ENCODE measurements around the gene CLDN19. TPM values are rescaled to one million over a fixed set of nuclear protein-coding genes. Genes with fewer than 3 reads are reported as not detected.

Gene CLDN19
- total and polyA plus RNA-seq, 4 donors: 0.14 to 5.1 TPM; not detected in 2

DNA sequence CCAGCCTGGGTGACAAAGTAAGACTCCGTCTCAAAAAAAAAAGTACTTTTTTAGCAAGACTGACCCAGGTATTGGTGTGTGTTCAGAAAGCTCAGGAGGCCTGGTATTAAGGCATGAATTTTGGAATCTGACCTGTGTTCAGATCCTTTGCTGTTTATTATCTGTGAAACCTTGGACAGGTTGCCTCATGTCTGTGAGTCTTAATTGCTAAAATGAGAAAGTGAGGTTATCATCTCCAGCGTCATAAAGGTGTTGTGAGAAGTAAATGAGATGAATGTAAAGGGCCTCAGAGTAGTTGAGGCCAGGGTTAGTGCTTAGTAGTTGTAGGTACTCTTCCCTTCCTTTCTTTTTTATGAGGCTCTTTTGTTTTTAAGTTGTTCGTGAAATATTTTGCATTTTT lies 29.8 kb upstream of the CLDN19 start:
- WGBS: 97% methylated on average over 3 of the region's 3 CpGs
- H3K27me3 ChIP-seq (ENCODE audit: control insufficient read depth in 4 of 4, insufficient read depth in 4 of 4, low read length in 3 of 4): no peaks in the 10 kb centered on the region
- no peak for DNase-seq (ENCODE audit: low spot score)

DNA sequence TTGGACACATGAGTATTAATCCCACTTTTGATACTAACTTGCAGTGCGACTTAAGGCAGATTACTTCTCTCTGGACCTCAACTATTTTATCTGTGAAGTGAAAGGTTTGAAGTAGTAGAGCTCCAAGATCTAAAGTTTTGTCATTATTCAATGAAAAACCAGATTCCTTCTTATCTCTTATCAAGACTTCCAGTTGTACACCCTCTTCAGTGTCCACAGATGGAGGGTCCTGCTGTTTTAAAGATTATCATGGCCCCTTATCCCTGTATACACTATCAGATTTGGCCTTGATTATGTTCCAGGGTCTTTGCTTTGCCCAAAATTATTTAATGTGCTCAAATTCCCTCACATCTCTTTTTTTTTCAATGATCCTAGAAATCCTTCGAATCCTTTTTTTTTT lies 28.1 kb upstream of the CLDN19 start:
- H3K4me3 ChIP-seq (ENCODE audit: low read depth in 1 of 3, low read length in 3 of 3): peak overlapping the region; percentile 69 to 98 (median 86)
- H3K4me1 ChIP-seq (ENCODE audit: control insufficient read depth in 4 of 4, insufficient read depth in 4 of 4, low read length in 3 of 4): peaks cover 9 to 36% (median 24%) of the 10 kb centered on the region in 4 donors
- peak overlapping the region in 1 of 2 donors; percentile 89 for H3K27ac ChIP-seq (ENCODE audit: low read depth in 1 of 2, low read length in 2 of 2)
- H3K36me3 ChIP-seq (ENCODE audit: control insufficient read depth in 4 of 4, insufficient read depth in 3 of 4, low read depth in 1 of 4, low read length in 3 of 4): no peaks in the 10 kb centered on the region
- DNase-seq (ENCODE audit: low spot score): no peak
- 86% methylated on average over 2 of the region's 2 CpGs for WGBS
- H3K27me3 ChIP-seq (ENCODE audit: control insufficient read depth in 4 of 4, insufficient read depth in 4 of 4, low read length in 3 of 4): no peaks in the 10 kb centered on the region
- H3K9me3 ChIP-seq (ENCODE audit: control insufficient read depth in 4 of 4, low read length in 3 of 4): no peaks in the 10 kb centered on the region
- peak overlapping the region in 1 of 2 donors; percentile 92 for H3K9ac ChIP-seq (ENCODE audit: low read depth in 1 of 2, low read length in 2 of 2)
- TF ChIP-seq RAD21 (IDR thresholded peaks at IDR 0.05) (no peak), HNF4G (IDR thresholded peaks at IDR 0.05) (no peak), ZBTB33 (IDR thresholded peaks at IDR 0.05) (no peak), FOXA2 (IDR thresholded peaks at IDR 0.05) (no peak), HNF4A (conservative IDR thresholded peaks at IDR 0.05) (no peak), EGR1 (IDR thresholded peaks at IDR 0.05; ENCODE audit: low read depth in 2 of 2) (no peak), NR2F2 (IDR thresholded peaks at IDR 0.05) (no peak), FOXA1 (IDR thresholded peaks at IDR 0.05) (no peak)
- TF ChIP-seq, protein P1, sequence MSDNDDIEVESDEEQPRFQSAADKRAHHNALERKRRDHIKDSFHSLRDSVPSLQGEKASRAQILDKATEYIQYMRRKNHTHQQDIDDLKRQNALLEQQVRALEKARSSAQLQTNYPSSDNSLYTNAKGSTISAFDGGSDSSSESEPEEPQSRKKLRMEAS (IDR thresholded peaks at IDR 0.05): no peak
- TF ChIP-seq, protein P2, sequence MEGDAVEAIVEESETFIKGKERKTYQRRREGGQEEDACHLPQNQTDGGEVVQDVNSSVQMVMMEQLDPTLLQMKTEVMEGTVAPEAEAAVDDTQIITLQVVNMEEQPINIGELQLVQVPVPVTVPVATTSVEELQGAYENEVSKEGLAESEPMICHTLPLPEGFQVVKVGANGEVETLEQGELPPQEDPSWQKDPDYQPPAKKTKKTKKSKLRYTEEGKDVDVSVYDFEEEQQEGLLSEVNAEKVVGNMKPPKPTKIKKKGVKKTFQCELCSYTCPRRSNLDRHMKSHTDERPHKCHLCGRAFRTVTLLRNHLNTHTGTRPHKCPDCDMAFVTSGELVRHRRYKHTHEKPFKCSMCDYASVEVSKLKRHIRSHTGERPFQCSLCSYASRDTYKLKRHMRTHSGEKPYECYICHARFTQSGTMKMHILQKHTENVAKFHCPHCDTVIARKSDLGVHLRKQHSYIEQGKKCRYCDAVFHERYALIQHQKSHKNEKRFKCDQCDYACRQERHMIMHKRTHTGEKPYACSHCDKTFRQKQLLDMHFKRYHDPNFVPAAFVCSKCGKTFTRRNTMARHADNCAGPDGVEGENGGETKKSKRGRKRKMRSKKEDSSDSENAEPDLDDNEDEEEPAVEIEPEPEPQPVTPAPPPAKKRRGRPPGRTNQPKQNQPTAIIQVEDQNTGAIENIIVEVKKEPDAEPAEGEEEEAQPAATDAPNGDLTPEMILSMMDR (IDR thresholded peaks at IDR 0.05; ENCODE audit: low read depth, low read length, missing input control): no peak
- TF ChIP-seq, protein P3, sequence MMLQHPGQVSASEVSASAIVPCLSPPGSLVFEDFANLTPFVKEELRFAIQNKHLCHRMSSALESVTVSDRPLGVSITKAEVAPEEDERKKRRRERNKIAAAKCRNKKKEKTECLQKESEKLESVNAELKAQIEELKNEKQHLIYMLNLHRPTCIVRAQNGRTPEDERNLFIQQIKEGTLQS (IDR thresholded peaks at IDR 0.05): no peak

More for the DNA sequence above, 29.8 kb upstream of the CLDN19 start:
- TF ChIP-seq HNF4G (IDR thresholded peaks at IDR 0.05) (no peak), NR2F2 (IDR thresholded peaks at IDR 0.05) (no peak), GABPA (IDR thresholded peaks at IDR 0.05 in 1 of 2, conservative IDR thresholded peaks at IDR 0.05 in 1 of 2) (no peak), SP1 (IDR thresholded peaks at IDR 0.05) (no peak), FOXA2 (IDR thresholded peaks at IDR 0.05) (no peak), TAF1 (conservative IDR thresholded peaks at IDR 0.05) (no peak), ZBTB33 (IDR thresholded peaks at IDR 0.05) (no peak), RXRA (IDR thresholded peaks at IDR 0.05) (no peak), EGR1 (IDR thresholded peaks at IDR 0.05; ENCODE audit: low read depth in 2 of 2) (no peak), JUND (IDR thresholded peaks at IDR 0.05) (no peak), YY1 (IDR thresholded peaks at IDR 0.05) (no peak), HNF4A (conservative IDR thresholded peaks at IDR 0.05) (no peak)
- TF ChIP-seq, protein P1 (IDR thresholded peaks at IDR 0.05): no peak
- TF ChIP-seq, protein P2 (IDR thresholded peaks at IDR 0.05; ENCODE audit: low read depth, low read length, missing input control): no peak
- TF ChIP-seq, protein P3 (IDR thresholded peaks at IDR 0.05): no peak
- Histone ChIP-seq H3K4me3 (ENCODE audit: low read depth in 1 of 3, low read length in 3 of 3) (no peak overlapping the region), H3K36me3 (ENCODE audit: control insufficient read depth in 4 of 4, insufficient read depth in 3 of 4, low read depth in 1 of 4, low read length in 3 of 4) (peaks cover 0 to 4% (median 1%) of the 10 kb centered on the region in 4 donors), H3K9ac (ENCODE audit: low read depth in 1 of 2, low read length in 2 of 2) (no peak overlapping the region), H3K27ac (ENCODE audit: low read depth in 1 of 2, low read length in 2 of 2) (no peak overlapping the region), H3K4me1 (ENCODE audit: control insufficient read depth in 4 of 4, insufficient read depth in 4 of 4, low read length in 3 of 4) (peaks cover 7 to 35% (median 26%) of the 10 kb centered on the region in 4 donors), H3K9me3 (ENCODE audit: control insufficient read depth in 4 of 4, low read length in 3 of 4) (no peaks in the 10 kb centered on the region)

Data from liver (tissue), 9 donors.